GM12874 (cell line): ENCODE data around the gene NDOR1.

Experiments
- CTCF ChIP-seq: IDR thresholded peaks from 2 replicates; pipeline ENCODE4 v1.5.1; 2011; ENCODE audit warnings: low read depth, mild to moderate bottlenecking, control low read depth, low read length, moderate library complexity; ENCODE audit not compliant: insufficient read depth

NDOR1 gene

GRCh38 chr9:137205126-137206069 lies at the start of gene NDOR1, which contains the start of gene TMEM203:
Gene NDOR1 (plus strand): TSS chr9:137205700. CDS start chr9:137205778, 78 bp downstream.
Gene TMEM203 (minus strand): TSS chr9:137205648. CDS start chr9:137205414, 234 bp downstream.
- TF ChIP-seq CTCF: no peak

GRCh38 chr9:137156567-137157375 lies 48.7 kb upstream of the NDOR1 start:
- no peak for TF ChIP-seq CTCF

DNA sequence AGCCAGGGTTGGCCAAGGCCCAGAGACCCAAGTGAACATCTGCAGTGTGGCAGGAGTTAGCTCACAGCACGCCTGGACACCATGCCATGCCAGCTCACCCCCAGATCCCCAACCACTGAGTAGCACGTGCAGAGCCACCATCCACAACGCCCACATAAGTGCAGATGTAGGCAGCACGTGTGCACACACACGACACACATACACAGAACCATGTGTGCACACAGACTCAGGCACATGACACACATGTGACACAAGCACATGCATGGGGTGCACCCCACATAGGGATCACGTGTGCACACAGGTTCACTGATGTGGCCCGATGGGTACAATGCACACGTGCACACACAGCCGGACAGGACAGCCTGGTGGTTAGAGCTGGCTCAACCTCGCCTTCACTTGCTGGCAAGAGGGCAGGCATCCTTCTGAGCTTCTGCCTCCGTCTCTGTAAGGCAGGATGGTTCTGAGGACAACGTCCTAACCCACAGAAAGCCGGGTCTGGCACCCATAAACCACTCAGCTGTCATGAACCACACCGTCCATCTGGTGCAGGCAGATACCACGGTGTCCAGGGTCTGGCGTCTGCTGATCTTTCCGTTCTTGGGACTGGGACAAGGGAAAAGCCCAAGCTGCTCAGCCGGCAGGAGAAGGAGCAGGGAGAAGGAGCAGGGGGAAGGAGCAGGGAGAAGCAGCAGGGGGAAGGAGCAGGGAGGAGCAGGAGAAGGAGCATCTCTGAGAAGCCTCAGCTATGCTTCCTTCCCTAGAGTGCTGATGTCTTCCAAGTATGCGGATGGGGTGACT lies 47.7 kb upstream of the NDOR1 start:
- no peak for TF ChIP-seq CTCF

DNA sequence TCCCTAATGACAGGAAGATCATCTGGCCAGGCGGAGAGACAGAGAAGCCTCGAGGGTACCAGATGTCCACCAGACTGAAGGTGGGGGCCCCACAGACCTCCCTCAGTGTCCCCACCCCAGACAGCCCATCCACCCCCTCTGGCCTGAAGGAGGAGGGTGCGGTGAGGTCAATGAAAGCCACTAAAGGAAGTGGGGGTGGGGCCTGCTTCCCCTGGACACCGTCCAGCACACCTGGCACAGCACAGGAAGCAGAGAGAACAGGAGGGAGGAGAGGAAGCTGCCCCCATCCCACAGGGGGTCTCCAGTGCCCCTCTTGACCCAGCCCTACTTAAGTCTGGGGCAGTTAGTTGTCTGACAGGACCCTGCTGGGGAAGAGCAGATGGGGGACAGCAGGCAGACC lies 46.9 kb upstream of the NDOR1 start:
- TF ChIP-seq CTCF: no peak

- TF ChIP-seq CTCF: no peak
These were observed 46.1 kb upstream of the NDOR1 start for GRCh38 chr9:137159105-137160053.

DNA sequence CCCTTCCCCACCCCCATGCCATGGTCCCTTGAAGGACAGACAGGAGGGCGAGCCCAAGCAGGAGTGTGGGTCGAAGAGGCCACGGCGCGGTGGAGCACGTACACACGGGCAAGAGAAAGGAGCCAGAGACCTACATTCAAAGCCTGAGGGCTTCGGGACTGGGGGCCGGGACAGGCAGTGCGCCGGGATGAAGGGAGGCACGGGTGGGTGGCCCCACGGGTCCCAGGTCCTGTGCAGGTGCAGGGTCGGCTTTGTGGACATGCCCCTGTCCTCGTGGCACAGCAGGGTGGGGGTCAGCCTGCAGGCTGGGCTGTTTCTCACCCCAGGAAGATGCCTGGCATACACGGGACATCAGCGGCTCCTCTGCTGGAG lies 45.5 kb upstream of the NDOR1 start:
- no peak for TF ChIP-seq CTCF
